Activated CD4-positive, alpha-beta T cell treated with anti-CD3 and anti-CD28 coated beads, Interleukin-2, amount 10 ng/mL, durations not matched to agents 24 days and 14 days (primary cell): ENCODE results near the gene RTN4IP1. TPM values are rescaled to one million over a fixed set of nuclear protein-coding genes. Genes with fewer than 3 reads are reported as not detected.
"Not testable (repeated sequence)": the region's sequence is repeated elsewhere in the genome, so short reads cannot be mapped to it uniquely, and the experiment has no call there.

ENCODE experiments used
- DNase-seq: peaks from one replicate; pipeline ENCODE4 v3.0.0; 2022
- H3K27ac Mint-ChIP-seq: one replicate; pipeline ENCODE4 v1.8.0; 2022; ENCODE audit warnings: mild to moderate bottlenecking, mixed read lengths
- H3K27me3 Mint-ChIP-seq: one replicate; pipeline ENCODE4 v1.8.0; 2022; ENCODE audit warnings: mixed read lengths
- H3K36me3 Mint-ChIP-seq: one replicate; pipeline ENCODE4 v1.8.0; 2022; ENCODE audit warnings: low read depth, mild to moderate bottlenecking, mixed read lengths
- H3K4me1 Mint-ChIP-seq: one replicate; pipeline ENCODE4 v1.8.0; 2021; ENCODE audit warnings: mixed read lengths
- H3K4me3 Mint-ChIP-seq: one replicate; pipeline ENCODE4 v1.8.0; 2022; ENCODE audit warnings: mild to moderate bottlenecking, moderate library complexity, mixed read lengths
- H3K9me3 Mint-ChIP-seq: one replicate; pipeline ENCODE4 v1.8.0; 2021; ENCODE audit warnings: mixed read lengths
- intact Hi-C: fragments of 100-400 bp; cut with micrococcal nuclease; formaldehyde crosslinking; loops from one replicate; pipeline ENCODE4 v1.15.1; 2023
- total RNA-seq: library from RNA; stranded (reverse); gene quantifications from 2 replicates; pipeline ENCODE4 v1.2.3, GENCODE V29; 2022

The RTN4IP1 gene
- total RNA-seq, 1 donor from 2014 or later: 7.2 TPM

DNA sequence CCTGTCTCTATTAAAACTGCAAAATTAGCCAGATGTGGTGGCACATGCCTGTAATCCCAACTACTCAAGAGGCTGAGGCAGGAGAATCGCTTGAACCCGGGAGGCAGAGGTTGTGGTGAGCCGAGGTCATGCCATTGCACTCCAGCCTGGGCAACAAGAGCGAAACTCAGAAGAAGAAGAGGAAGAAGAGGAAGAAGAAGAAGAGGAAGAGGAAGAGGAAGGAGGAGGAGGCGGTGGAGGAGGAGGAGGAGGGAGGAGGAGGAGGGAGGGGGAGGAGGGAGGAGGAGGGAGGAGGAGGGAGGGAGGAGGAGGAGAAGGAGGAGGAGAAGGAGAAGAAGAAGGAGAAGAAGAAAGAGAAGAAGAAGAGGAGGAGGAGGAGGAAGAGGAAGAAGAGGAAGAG is 40.4 kb downstream of the RTN4IP1 start:
- DNase-seq, intact Hi-C loops, H3K4me1 Mint-ChIP-seq, H3K4me3 Mint-ChIP-seq, H3K9me3 Mint-ChIP-seq, H3K27me3 Mint-ChIP-seq, H3K36me3 Mint-ChIP-seq, H3K27ac Mint-ChIP-seq: not testable (repeated sequence)

DNA sequence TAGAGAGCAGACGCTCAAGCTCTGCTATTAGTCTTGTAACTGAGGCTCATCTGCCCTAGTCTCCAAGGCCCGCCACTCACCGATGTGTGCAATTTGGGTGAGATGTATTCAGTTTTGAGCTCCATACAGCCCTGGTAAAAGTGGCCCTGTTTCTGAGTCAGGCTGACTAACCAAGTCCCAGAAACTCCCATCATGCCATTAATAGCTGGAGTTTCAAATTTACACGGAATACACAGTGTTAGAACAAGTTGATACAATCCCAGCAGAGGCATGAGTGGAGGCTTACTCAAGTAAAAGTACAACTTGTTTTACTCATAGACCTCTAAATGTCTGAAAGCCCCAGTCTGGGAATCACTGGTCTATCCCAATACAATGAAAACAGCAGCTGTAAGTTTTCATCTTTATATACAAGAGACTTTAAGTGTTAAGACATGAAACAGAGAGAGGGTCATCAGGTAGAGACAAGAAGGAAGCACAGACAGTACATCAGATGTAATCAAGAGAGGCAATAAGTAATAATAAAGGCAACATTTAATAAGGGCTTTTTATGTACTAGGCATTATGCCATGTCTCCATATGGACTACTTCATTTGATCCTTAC is 42.4 kb downstream of the RTN4IP1 start:
- H3K4me1 Mint-ChIP-seq: no peaks in the 10 kb centered on the region
- no peak for DNase-seq
- no peaks in the 10 kb centered on the region for H3K9me3 Mint-ChIP-seq
- intact Hi-C loops: no loop called here
- H3K27ac Mint-ChIP-seq: no peak overlapping the region
- H3K27me3 Mint-ChIP-seq: no peaks in the 10 kb centered on the region
- no peak overlapping the region for H3K4me3 Mint-ChIP-seq
- peaks cover 14% of the 10 kb centered on the region for H3K36me3 Mint-ChIP-seq

DNA sequence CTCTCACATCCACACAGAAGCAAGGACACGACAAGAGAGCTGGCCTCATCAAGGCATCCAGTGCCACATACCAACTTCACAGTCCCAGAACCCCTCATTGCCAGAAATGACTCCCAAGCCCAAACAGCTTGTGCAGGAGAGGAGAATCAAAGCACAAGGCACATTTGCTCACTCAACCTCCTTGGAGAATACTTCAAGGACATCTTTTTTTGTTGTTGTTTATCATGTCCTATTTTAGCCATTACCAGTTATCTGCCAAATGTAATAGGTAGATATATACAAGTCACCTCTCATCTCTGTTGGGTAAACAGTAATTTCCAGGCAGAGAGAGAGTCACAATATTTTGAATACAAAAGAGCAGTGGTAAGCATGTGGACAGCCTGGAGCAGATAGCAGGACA is 47.8 kb downstream of the RTN4IP1 start:
- H3K4me3 Mint-ChIP-seq: no peak overlapping the region
- no peak for DNase-seq
- peaks cover 9% of the 10 kb centered on the region for H3K36me3 Mint-ChIP-seq
- H3K4me1 Mint-ChIP-seq: no peaks in the 10 kb centered on the region
- no peak overlapping the region for H3K27ac Mint-ChIP-seq
- no peaks in the 10 kb centered on the region for H3K27me3 Mint-ChIP-seq
- H3K9me3 Mint-ChIP-seq: no peaks in the 10 kb centered on the region
- intact Hi-C loops: no loop called here

DNA sequence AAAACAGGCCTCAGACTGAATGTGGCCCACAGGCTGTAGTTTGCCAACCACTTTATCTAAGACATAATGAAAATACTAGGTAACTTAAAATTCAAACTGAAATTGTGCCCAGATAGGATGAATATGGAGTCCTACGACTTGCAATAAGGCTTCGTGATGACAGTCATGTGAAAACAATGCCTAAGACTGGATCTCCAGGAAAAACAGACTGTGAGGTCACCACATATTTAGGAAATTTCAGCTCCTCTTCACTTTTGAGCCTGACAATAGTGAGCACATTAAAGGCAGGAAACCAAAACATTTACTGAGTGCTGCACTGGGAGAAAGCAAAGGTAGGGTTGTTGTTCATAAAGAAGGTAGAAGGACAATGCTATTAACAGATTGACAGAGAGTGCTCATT is 50.0 kb downstream of the RTN4IP1 start:
- intact Hi-C loops: no loop called here
- Mint-ChIP-seq H3K27me3 (no peaks in the 10 kb centered on the region), H3K4me1 (peaks cover 6% of the 10 kb centered on the region), H3K9me3 (no peaks in the 10 kb centered on the region), H3K4me3 (no peak overlapping the region), H3K36me3 (peaks cover 8% of the 10 kb centered on the region), H3K27ac (no peak overlapping the region)
- DNase-seq: no peak

DNA sequence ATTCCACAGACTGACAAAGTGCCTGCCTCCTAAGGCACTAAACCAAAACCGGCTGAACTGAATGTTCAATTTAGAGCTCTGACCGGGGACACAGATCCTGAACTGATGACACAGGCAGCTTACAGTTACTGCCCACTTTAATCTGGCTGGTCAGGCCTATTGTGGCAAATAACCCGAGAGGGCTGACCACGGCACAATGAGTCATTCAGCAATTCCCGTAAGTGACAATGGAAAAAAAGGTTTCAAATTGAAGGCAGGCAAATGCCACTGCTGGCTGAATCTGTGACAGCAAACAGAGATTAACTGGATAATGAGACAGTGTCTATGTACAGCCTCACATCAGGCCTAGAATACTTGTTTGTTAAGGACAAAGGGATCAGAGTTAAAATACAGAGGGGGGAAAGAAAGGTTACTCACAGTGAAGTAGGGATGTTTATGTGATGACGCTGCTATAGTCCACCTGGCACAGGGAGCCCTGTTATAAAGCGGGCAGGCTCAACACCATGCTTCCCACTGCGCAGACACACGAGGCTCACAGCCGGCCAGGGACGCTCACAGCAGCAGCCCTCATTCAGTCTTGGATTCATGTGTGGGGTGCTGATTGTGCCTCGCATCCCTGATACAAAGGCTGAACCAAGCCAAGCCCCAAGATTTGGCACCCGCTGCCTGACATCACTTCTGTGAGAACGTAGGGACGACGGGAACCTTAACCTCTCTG is 54.4 kb downstream of the RTN4IP1 start:
- Mint-ChIP-seq H3K27me3 (no peaks in the 10 kb centered on the region), H3K4me3 (no peak overlapping the region), H3K27ac (no peak overlapping the region), H3K4me1 (peaks cover 6% of the 10 kb centered on the region), H3K9me3 (no peaks in the 10 kb centered on the region), H3K36me3 (peaks cover 3% of the 10 kb centered on the region)
- DNase-seq: no peak
- intact Hi-C loops: no loop called here

DNA sequence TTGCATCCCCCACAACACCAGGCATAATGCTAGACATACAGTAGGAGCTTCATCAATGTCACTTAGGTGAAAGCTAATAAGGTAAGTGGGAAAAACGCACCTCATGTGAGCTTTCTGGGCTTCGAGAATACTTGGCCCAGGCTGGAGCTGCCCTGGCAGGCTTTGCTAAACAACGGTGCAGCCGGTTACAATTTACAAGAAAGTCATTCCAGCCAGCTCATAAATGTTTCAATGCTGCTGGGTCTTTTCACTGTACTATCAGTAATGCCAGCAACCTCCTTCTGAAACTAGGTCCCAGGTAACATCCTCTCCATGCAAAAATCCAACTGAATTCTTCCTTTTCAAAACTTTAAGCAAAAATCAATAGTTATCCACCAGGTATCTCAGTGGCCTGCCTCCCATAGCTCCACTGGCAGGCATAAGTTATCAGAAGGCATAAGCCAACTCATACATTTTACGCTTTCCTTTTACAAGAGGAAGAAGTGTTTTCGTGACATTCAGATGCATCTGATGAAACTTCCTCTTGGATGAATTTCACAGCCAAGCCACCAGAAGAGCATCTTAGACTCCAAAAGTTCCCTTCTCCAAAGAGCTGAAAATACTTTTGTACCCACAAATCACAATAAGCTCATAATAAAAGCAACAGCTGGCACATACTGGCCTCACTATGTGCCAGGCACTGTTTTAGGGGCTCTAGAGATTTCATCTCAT is 56.3 kb downstream of the RTN4IP1 start:
- DNase-seq: no peak
- Mint-ChIP-seq H3K36me3 (peaks cover 12% of the 10 kb centered on the region), H3K9me3 (no peaks in the 10 kb centered on the region), H3K27me3 (no peaks in the 10 kb centered on the region), H3K27ac (no peak overlapping the region), H3K4me1 (peaks cover 8% of the 10 kb centered on the region), H3K4me3 (no peak overlapping the region)
- intact Hi-C loops: no loop called here

DNA sequence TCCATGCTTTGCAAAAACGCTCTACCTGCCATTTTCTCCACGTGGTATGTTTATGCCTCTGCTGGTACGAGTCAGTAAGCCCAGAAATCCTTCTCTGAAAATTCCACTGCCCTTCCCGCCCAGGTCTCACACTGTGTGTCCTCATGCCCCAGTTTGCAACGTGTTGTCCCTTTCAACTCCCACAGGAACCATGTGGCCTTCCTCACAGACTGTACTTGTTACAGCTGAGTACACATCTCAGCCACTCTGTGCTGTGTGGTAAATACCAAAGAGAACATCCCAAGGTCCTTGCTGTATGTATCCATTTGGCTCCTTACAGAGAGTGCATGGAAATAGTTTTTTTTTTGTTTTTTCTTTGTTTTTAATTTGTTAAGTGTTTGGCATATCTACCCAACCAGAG is 56.9 kb downstream of the RTN4IP1 start:
- intact Hi-C loops: no loop called here
- H3K27ac Mint-ChIP-seq: no peak overlapping the region
- H3K4me1 Mint-ChIP-seq: peaks cover 8% of the 10 kb centered on the region
- H3K4me3 Mint-ChIP-seq: no peak overlapping the region
- no peak for DNase-seq
- peaks cover 15% of the 10 kb centered on the region for H3K36me3 Mint-ChIP-seq
- H3K27me3 Mint-ChIP-seq: no peaks in the 10 kb centered on the region
- no peaks in the 10 kb centered on the region for H3K9me3 Mint-ChIP-seq

DNA sequence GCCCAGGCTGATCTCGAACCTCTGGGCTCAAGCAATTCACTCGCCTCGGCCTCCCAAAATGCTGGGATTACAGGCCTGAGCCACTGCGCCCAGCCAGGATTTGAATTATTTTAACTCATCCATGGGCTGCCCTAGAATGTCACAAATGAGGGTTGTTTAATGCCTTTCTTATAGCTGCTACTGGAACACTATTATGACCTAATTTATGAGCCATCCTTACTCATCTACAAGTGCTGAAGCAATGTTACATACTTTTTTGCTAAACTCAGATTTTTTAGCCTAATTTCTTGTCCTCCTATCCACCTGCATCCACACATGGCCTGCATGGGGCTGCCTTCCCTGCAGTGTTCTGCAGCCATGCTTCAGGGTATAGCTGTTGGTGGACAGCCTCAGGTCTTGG is 59.9 kb downstream of the RTN4IP1 start:
- H3K4me3 Mint-ChIP-seq: no peak overlapping the region
- intact Hi-C loops: loop anchor here (5.0 kb wide), 1 partner anchor 408 kb away; no protein-coding TSS in a partner anchor

DNA sequence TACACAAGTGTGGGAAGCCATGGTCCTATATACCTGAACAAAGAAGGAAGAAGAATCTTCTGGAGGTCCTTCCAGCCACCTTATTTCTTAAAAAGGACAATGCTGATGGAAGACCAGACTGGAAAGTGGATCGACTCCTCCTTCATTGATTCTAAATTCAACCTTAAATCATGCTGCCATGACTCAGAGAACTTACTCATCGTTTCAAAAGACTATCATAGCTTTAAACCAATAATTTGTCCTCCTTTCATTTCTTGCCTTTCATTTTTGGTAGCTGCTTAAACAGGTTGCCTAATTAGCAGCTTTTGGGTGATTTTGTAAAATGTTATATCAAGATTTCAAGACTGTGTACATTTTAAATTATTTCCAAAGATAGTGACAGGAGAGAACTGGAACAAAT is 60.8 kb downstream of the RTN4IP1 start:
- no peaks in the 10 kb centered on the region for H3K27me3 Mint-ChIP-seq
- intact Hi-C loops: loop anchor here (5.0 kb wide), 1 partner anchor 409 kb away; no protein-coding TSS in a partner anchor
- H3K4me3 Mint-ChIP-seq: no peak overlapping the region
- H3K4me1 Mint-ChIP-seq: peaks cover 4% of the 10 kb centered on the region
- no peak for DNase-seq
- peaks cover 31% of the 10 kb centered on the region for H3K36me3 Mint-ChIP-seq
- H3K27ac Mint-ChIP-seq: no peak overlapping the region
- no peaks in the 10 kb centered on the region for H3K9me3 Mint-ChIP-seq

More for the DNA sequence above, 59.9 kb downstream of the RTN4IP1 start:
- DNase-seq: no peak
- H3K9me3 Mint-ChIP-seq: no peaks in the 10 kb centered on the region
- peaks cover 5% of the 10 kb centered on the region for H3K4me1 Mint-ChIP-seq
- peaks cover 26% of the 10 kb centered on the region for H3K36me3 Mint-ChIP-seq
- H3K27me3 Mint-ChIP-seq: no peaks in the 10 kb centered on the region
- no peak overlapping the region for H3K27ac Mint-ChIP-seq

DNA sequence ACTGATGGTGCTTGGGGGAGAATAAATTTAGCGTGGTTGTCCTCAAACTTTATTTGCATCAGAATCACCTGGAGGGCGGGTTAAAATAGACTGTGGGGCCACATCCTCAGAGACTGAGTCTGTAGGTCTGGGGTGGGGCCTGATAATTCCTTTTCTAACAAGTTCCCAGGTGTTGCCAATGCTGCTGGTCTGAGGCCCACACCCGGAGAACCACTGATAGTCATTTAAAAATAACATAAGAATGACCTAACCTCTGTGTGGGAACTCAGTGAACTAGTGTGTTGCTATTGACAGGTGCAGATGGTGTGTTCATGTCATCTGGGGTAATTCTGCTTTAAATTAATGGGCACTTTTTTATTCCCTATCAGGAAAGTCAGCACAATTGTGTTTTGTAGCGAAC is 64.8 kb downstream of the RTN4IP1 start:
- H3K4me3 Mint-ChIP-seq: no peak overlapping the region
- no peak overlapping the region for H3K27ac Mint-ChIP-seq
- intact Hi-C loops: no loop called here
- H3K9me3 Mint-ChIP-seq: no peaks in the 10 kb centered on the region
- DNase-seq: no peak
- no peaks in the 10 kb centered on the region for H3K27me3 Mint-ChIP-seq
- peaks cover 46% of the 10 kb centered on the region for H3K36me3 Mint-ChIP-seq
- peaks cover 10% of the 10 kb centered on the region for H3K4me1 Mint-ChIP-seq

DNA sequence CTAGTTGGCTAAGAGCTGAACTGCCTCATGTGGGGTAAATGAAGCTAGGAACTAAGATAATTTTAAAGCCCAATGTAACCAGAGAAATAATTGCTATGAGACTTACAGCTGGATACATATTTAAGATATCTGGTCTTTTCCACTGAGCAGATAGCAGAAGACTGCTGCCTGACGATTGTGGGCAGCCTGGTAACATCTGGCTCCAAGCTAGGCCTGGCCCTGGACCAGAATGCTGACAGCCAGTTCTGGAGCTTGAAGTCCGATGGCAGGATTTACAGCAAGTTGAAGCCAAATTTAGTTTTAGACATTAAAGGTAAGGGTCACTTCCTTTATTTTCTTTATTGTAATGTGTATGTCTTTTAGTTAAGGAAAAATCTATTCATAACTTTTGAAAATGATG is 65.7 kb downstream of the RTN4IP1 start:
- Mint-ChIP-seq H3K27ac (no peak overlapping the region), H3K4me3 (no peak overlapping the region), H3K9me3 (no peaks in the 10 kb centered on the region), H3K27me3 (no peaks in the 10 kb centered on the region), H3K4me1 (peaks cover 9% of the 10 kb centered on the region), H3K36me3 (peaks cover 46% of the 10 kb centered on the region)
- intact Hi-C loops: no loop called here
- no peak for DNase-seq

DNA sequence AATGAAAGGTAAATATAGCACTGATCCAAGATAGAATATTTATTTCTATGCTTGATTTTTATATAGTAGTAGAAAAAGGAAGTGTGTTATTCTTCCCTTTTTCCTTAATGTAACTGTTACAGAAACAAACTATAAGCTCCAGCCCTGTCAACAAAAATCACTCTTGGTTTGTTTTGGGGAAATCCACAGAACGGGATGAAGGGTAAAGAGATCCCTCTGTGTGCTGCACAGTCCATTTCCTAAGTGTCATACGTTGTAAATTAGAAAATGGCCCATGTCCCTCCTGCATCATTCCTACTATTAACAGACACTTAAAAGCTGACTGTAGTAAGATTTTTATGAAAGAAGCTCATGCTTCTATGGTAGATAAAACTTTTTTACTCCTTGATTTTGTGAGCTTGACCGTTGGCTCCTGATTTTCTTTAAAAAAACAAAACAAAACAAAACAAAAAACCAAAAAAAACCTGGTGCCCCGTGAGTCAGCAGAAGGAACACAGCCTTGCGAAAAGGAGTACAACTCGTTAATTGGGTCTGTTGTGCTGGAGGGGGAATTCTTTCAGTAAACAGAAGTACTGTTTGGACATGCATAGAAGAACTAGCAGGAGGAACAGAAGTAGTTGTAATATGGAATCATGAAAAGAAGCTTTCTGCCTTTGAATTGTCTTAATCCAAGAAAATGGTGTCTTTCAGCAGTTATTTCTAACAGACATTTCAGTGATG is 67.5 kb downstream of the RTN4IP1 start:
- intact Hi-C loops: no loop called here
- Mint-ChIP-seq H3K27me3 (no peaks in the 10 kb centered on the region), H3K4me3 (no peak overlapping the region), H3K36me3 (peaks cover 43% of the 10 kb centered on the region), H3K9me3 (no peaks in the 10 kb centered on the region), H3K27ac (no peak overlapping the region), H3K4me1 (peaks cover 8% of the 10 kb centered on the region)
- no peak for DNase-seq

DNA sequence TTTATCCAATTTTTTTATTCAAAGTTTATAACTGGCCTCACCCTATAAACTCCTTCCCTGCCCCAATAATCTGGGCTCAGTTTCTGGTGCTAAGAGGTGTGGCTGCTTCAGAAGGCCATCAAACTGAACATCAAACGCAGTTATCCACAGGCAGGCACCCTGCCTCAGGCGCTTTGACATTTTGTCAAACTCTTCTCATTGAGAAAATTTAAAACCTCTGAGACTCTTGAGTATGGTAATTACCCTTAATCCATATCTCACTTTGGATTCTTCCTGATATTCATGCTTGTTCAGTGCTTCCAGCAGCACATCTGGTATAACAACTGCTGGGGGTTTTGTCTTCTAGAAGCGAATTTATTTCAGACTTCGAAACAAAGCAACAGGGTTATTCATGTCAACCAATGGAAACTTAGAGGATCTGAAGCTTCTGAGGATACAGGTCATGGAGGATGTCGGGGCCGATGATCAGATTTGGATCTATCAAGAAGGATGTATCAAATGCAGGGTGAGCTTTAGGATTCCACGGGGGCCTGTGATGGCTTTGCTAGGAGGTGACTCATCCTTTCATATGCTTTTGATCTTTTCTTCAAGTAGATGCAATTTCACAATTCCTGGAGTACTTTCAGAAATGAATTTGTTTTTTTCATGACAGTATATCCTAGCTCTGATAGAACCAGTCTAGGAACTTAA is 68.2 kb downstream of the RTN4IP1 start:
- H3K27ac Mint-ChIP-seq: no peak overlapping the region
- intact Hi-C loops: no loop called here
- peaks cover 42% of the 10 kb centered on the region for H3K36me3 Mint-ChIP-seq
- DNase-seq: no peak
- H3K27me3 Mint-ChIP-seq: no peaks in the 10 kb centered on the region
- no peak overlapping the region for H3K4me3 Mint-ChIP-seq
- no peaks in the 10 kb centered on the region for H3K9me3 Mint-ChIP-seq
- H3K4me1 Mint-ChIP-seq: peaks cover 11% of the 10 kb centered on the region
